NCI-H1105 (cell line): ENCODE measurements around the gene HOXB4.

Source experiments
- DNase-seq: peaks from one replicate; lab custom pipeline; 2025; lab: John Stamatoyannopoulos, UW

The HOXB4 gene

DNA sequence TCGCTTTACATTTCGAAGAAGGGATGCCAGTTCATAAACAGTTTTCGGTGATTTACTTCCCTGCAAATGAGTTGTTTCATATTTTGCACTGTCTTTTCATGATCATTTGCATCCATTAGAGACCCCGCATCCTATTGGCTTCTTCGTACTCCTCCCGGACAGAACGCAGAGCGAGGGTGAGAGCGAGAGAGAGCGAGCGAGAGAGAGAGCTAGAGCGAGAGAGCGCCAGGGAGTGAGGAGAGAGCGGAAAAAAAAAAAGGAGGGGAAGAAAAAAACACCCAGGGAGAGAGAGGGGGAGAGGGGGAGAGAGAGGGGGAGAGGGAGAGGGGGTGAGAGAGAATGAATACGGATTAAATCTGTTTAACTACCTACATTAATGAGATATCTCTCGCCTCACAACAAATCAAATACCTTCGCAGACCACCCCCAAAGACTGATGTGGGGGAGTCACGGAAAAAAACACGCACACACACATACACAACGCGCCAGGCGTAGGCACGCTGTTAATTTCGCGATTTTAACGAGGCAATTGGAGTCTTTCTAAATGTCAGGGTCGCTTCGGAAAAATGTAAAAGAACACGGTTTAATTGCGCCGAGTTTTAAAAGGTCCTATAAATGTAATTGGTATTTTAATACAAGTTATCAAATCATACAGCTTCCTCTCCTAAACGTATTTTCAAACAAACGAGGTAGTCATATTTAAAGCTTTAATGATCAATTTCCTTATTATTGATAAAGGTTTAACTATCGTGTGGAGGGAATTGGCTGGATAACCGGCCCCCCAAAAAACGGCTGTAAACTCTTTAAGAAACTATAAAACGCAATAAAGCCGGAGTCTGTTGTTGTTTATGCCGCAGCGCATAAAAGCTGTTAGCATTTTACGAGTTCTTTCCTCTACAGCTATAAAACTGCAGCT, 37.2 kb upstream of the HOXB4 start, which contains the start of gene HOXB8:
HOXB8 (minus strand) TSS at position 246 of the 916 bp plus-strand sequence. CDS start 588 bp downstream, outside the sequence.
- no peak for DNase-seq

DNA sequence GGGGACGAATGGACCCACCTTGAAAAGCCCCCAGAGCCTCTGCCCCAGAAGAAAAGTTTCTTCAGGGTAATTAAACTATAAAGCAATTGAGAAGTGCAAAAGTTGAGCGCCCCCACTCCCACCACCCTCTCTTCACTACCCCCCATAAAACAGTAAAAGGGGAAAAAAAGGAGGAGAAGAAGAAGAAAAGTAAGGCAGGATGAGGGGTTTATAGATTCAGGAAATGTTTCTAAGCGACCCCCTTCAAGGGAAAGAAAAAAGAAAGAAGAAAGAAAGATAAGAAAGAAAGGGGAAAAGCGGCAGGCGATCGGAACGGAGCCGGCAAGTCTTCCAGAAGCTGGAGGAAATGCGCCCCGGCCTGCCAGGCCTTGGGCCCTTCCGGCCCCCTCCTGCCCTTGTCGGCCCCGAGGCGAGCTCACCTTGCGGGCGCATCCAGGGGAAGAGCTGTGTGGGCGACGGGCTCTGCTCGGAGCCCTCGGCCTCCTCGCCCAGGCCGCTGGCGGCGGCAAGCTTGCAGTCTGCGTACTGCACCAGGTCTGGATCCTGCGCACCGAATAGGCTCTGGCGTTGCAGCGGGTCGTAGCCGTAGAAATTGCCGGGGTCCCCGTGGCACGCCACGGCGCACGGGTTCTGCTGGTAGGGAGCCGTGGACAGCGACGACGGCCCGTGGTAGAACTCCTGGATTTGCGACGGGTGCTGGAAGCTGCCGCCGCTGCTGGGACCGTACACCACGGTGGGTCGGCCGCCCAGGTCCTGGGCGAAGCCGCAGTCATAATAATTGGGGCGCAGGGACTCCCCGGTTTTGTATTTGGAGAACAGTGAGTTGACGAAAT, 35.9 kb upstream of the HOXB4 start:
- DNase-seq: peak; percentile 21

DNA sequence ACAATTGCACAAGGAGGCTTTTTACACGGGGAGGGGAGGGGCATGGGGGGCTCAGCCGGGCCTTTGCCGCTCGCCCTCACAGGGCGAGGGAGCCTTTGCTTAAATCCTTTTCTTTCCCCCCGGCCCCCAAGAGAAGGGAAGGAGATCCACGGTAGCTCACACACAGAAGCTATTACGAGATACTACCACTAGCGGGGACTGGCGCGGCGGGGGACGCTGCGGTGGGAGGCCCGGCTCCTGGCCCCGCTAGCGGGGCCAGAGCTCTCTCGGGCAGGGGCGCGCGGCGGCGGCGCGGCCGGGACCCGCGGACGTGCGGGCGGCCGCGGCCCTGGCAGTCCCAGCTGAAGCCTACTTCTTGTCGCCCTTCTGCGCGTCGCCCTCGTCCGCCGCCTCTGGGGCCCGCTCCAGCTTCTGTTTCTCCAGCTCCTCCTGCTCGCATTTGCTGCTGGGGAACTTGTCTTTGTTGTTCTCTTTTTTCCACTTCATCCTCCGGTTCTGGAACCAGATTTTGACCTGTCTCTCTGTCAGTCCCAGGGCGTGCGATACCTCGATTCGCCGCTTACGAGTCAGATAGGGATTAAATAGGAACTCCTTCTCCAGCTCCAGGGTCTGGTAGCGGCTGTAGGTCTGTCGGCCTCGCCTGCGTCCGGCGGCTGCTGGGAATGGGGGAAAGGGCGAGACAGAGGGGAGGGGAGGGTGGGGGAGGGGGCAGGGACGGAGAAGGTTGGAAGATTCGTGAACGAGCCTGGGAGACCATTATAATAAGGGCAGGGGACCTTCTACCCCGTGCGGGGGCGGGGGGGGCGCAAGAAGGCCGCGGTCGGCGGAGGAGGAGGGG, 34.9 kb upstream of the HOXB4 start:
- no peak for DNase-seq

DNA sequence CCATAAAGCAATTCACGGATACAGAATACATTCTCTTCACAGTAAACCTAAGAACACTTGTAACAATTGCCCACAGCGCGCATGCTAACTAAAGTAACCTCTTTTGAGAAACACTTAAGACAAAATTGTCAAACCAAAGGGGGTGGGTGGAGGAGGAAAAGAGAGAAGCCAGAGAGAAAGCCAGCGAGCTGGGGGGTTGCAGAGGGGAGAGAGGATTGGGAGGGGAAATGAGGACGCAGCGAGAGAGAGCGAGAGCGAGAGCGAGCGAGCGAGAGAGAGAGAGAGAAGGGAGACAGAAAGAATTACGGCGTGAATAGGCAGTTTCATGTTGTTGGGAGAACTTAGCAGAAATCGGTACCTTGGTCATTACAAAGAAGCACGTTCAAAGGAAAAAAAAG, 34.3 kb upstream of the HOXB4 start:
- DNase-seq: no peak

DNA sequence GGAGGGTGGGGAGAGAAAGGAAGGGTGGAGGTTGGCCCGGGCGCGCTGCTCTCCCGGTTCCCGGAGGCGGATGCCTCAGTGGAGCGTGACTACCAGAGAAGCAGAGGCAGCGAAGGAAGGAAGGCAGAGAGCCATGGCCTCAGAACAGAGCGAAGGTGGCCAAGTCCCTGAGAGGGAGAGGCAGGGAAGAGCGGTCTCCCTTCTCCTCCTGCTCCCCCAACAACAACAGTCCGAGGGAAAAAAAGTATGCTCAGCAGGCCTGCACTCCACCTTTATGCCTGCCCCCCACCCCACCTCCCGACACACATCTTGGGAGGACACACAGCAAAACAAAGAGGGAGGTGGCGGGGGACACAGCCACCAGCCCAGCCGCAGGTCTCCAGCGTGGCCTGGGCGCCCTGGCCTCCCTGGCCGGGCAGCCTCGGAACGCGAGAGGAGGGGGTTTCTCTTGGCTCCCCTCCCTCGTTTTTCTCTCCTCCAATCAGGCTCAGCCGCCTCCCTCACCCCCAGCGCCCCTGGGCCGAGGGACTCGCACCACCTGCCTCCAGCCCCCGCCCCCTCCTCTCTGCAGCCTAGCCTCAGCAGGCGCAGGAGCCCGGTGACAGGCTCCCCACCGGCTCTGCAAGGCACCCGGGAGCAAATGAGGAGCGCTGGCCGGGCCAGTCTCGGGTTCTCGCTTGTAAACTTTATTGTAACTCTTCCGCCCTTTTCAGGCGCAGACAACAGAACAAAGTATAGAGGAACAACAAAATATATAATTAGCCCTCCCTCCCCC, 33.7 kb upstream of the HOXB4 start:
- peak; percentile 61 for DNase-seq

DNA sequence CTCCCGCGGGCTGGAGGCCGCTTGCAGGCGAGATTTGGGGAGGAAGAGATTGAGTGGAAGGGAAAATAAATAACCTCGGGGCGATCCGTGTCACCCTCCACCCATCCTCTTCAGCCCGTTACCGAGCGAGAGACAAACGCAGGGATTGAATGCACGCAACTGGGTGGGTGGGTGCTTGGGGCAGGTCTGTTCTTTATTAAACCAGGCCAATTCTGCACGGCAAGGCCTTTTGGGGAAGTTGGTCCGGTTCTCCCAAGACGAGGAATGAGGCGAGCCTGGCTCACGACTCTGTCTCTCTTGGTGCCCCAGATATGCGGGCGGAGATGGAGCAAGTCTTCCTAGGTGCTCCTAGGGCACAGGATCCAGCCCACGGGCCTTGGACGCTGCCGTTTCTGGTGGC, 33.1 kb upstream of the HOXB4 start:
- no peak for DNase-seq

DNA sequence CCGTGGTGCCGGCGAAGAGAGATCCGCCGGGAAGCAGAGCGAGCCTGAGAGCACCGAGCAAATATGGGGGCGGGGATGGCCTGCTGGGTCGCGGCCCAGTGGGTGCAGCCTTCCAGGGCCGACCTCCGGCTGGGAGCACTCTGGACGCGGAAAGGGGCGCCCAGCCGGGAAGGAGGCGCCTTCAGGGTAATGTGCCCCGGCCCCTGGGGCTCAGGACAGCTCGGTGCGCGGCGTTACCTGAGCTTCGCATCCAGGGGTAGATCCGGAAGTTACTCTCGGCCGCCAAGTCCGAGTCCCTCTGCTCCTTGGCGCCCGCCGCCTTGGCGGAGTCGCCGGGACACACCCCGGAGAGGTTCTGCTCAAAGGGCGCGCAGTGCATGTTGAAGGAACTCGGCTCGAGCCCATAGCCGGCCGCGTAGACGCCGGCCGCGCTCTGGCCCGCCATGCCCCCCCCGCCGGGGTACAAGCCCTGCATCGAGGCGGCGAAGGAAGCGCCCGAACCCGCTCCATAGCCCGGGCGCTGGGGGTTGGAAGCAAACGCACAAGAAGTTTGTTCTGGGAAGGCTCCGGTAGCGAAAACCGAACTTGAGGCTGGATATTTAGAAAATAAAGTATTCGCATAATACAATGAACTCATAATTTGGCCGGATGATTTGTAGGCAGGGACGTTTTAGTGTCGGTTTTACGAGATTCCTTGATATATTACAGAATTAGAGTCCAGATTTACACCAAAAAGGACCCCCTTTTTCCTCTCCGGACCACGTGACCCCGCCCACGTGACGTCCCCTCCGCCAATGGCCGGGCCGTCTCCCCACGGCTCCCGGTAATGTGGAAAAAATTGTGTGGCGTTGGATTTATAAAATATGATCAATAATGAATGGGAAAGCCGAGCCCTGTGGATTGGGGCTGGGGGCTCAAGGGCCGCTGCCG, 32.4 kb upstream of the HOXB4 start, which contains the start of gene HOXB7:
HOXB7 (minus strand) TSS at position 736 of the 930 bp plus-strand sequence; CDS start at position 637, 99 bp downstream.
- DNase-seq: peak; percentile 53

DNA sequence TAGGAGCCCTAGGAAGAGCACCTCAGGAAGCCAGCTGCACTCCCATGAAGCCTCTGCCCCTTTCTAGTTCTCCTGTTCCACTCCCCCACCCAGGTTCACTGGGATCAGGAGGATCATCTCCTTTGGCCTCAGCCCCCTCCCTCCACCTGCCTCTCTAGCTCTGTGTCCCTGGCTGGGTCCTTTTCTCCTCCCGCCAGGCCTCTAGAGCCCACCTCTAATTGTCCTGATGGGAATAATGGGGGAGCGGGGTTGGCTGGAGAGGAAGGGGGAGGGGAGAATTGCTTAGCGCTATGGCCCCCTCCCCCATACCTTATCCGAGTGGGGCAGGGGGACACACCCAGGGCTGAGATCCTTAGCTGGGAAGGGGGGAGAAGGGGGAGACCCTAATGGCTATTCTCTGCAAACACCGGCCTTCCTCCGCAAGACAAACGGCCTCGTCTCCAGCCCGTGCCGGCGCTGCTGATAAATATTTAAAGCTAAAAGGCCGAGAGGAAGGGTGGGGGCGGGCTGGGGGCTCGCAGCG, 31.7 kb upstream of the HOXB4 start:
- no peak for DNase-seq

DNA sequence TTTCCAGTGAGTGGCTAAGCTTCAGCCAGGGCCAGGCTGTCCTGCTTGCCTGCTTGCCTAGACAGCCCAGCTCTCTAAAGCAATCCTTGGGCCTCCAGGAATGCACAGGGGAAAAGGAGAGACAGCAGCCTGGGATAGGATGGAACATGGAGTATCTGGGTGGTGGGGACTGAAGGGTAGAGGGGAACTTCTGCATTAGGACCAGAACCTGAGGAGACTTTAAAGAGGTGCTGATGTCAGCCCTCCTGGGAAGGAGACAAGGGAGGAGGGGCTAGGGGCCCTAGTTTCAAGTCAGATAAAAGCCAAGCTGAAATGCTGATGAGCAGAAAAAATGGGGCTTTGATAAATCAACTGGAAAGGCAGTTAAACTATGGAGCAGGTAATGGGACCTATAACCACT, 30.9 kb upstream of the HOXB4 start:
- no peak for DNase-seq

DNA sequence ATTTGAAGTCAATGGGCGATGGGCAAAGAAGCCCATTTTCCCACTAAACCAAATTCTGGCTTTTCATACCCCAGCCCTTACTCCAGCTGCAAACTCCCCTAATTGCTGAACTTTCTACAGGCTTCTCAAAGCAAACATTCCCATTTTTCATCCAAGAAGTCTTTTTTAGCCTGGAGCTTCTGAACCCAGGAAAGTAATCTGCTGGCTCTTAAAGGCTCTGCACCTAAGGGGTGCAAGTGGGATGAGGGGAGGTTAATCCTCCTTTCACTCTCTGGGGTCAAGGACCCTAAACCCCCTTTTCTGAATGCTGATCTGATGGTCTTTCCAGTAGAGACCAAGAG, 30.3 kb upstream of the HOXB4 start:
- no peak for DNase-seq

DNA sequence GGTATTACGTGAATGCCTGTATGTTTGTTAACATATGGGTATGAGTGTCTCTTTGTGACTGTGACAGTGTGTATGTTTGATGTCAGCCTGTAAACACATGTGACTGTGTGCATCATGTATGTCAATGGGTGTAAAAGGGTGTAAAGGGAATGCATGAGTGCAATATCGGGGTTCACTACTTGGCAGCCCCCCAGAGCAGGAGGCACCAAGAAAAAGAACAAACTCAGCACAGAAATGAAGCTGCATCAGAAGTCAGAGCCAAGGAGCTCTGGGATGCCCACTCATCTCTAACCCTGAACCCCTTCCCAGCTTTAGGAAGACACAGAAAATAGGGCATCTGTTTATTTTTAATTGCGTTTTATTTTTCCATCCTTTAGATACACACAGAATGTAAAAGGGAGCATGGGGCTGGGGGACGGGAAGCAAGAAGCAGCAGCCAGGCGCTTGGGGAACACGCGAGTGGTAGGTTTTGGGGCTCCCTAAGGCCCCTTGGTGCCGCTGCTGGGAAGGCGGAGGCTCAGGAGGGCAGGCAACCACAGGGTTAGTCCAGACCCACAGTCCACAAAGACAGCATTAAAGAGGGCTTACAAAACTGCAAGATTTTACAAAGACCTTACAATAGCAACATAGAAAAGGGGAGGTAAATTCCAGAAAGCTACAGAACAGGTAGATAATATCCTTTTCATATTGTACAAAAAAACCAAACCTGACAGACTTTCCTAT, 28.9 kb upstream of the HOXB4 start:
- no peak for DNase-seq

DNA sequence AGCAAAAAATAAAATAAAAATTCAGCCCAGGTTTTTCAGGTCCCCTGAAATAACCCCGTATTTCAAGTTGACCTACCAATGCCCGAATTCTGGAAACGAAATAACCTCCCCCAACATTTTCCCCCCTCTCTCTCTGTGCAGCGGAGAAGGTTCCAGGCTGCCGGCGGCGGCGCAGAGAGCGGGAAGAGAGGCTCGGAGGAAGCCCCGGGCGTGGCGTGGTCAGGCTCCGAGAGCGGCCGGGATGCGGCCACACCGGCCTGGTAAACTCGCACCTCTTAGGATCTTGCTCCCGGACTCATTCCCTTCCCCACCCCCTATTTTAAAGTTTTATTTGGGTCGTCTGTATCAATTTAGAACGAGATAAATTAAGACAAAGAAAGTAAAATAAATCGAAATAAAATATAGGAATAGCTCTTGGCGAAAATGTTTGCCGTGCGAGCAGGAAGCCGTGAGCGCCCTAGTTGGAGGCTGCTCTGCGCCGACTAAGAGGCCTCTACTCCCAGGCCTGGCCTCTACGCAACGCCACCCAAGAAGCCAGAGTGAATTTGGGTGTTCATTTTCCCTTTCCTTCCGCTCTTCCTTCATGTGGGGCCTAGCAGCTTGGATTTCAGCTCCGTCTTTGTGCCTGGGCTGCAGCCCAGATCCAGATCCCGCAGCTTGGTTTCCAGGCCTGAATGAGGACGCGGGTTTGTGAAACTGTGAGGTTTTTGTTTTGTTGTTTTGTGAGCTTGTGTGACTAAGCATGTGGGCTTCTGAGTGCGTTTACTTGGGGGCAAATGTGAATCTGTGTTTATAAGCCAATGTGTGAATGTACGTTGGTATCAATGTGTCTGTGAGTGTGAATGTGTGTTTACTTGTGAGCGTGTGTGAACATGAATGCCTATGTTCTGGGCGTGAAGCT, 28.1 kb upstream of the HOXB4 start:
- no peak for DNase-seq

DNA sequence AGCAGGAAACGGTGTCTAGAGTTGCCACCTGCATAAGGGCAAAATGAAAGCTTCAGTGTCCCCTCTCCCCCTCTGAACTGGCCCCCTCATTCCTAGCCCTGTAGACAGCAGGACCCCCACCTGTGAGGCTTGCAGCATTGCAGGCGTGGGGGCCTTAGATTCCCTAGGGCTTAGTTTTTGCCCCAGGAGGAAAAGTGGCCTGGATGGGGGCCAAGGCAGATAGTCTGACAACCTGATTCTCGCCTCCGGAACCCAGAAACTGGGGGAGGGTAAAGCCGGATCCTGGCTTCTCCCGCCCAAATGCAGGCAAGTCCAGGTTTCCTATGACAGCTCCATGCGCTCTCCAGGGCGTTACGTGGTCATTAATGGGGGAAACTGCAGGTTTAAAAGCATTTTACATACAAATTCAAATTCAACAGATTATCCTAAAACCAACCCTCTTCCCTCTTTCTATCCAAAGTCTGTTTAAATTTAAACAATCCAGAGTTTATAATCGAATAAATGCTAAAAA, 27.3 kb upstream of the HOXB4 start:
- no peak for DNase-seq

DNA sequence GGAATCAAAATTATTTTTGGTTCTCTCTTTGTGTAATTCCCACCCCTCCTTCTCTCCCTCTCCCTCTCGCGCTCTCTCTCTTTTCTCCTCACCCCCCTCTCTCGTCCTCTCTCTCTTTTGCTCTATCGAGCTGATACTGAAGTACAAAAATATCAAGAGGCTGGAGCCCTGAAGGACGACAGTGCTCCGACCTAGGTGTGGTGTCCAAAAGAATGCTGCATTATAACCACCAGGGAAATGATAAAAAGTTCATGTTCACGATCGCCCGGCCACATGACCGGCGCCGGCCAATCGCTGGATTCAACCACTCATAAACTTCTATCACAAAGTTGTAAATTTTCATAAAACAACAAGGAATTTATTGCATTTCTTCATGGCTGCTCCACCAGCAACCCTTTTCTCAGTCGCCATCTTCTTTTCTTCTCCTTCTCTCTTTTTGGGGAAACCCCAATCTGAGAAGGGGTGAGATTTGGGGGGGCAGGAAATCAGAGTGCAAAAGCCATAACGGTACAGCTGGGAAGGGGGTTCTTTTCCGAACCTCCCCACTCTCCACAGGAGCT, 26.7 kb upstream of the HOXB4 start, which contains the start of gene HOXB6:
HOXB6 (minus strand) TSS at position 217 of the 560 bp plus-strand sequence. CDS start 6,836 bp downstream, outside the sequence.
- DNase-seq: no peak

DNA sequence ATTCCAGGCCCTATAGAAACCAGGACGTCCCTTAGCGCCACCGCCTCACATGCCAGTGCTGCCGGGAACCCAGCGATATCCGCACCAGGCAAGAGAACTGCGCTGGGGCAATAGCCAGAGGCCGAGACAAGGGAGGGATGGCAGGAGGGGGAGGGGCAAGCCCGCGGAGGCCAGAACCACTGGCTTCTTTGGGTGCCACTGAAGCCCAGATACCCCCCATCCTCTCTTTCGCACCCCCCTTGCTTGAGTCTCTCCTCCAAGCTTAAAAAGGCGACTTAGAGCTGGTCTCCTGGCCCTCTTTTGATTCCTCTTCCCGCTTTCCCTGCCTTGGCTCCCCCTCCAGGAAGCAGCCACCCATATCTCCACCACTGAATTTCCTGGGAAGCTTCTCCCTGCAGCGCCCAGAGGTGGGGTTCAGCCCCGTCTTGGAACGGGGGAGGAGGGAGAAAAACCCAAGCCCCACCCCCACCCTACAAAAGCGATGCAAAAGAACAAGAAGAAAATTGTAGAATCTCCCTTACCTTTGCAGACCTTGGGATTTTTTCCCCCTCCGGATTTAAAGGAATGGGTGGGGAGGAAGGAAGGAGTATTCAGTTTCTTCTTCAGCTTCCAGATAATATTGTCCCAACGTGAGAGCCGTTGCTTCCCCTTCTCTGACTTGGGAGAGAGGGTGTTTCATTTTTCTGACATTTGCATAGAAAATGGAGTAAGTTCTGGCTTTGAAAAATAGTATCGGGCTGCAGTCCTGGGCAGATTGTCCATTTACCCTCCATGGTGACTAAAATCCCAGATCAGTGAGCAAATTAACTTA, 26.0 kb upstream of the HOXB4 start:
- no peak for DNase-seq
